Effector memory CD4-positive, alpha-beta T cell (primary cell): Measurements from ENCODE around the gene SHC1.

Source experiments
- DNase-seq, 3 donors: peaks; one replicate each; pipeline ENCODE4 v3.0.0-alpha.2; 2020
- H3K27ac ChIP-seq: 2 replicates; pipeline ENCODE4 v1.7.0; 2013; ENCODE audit warnings: mild to moderate bottlenecking, low read length, moderate library complexity; ENCODE audit not compliant: insufficient read depth, poor library complexity, severe bottlenecking
- H3K27me3 ChIP-seq: replicated peaks from 2 replicates; pipeline ENCODE4 v1.7.0; 2013; ENCODE audit warnings: mild to moderate bottlenecking, low read length; ENCODE audit not compliant: insufficient read depth, control insufficient read depth, poor library complexity, severe bottlenecking
- H3K36me3 ChIP-seq: 2 replicates; pipeline ENCODE4 v1.7.0; 2013; ENCODE audit warnings: mild to moderate bottlenecking, low read length, moderate library complexity; ENCODE audit not compliant: control insufficient read depth, insufficient read depth
- H3K4me1 ChIP-seq: 2 replicates; pipeline ENCODE4 v1.7.0; 2013; ENCODE audit warnings: low read length, mild to moderate bottlenecking; ENCODE audit not compliant: control insufficient read depth, insufficient read depth, poor library complexity, severe bottlenecking
- H3K4me3 ChIP-seq: 2 replicates; pipeline ENCODE4 v1.7.0; 2013; ENCODE audit warnings: low read length, low read depth, mild to moderate bottlenecking; ENCODE audit not compliant: insufficient read depth, poor library complexity, severe bottlenecking
- H3K9me3 ChIP-seq: 2 replicates; pipeline ENCODE4 v1.7.0; 2013; ENCODE audit warnings: mild to moderate bottlenecking, low read length, moderate library complexity; ENCODE audit not compliant: control insufficient read depth

The SHC1 gene

GRCh38 chr1:154973344-154974101, 3.0 kb upstream of the SHC1 start:
- Histone ChIP-seq H3K27me3 (no peaks in the 10 kb centered on the region), H3K4me3 (peak overlapping the region; percentile 64), H3K36me3 (peaks cover 11% of the 10 kb centered on the region), H3K27ac (peak overlapping the region; percentile 95), H3K4me1 (peaks cover 9% of the 10 kb centered on the region), H3K9me3 (no peaks in the 10 kb centered on the region)
- peak; percentile 83 to 92 (median 90) for DNase-seq

GRCh38 chr1:154972517-154973343, 2.2 kb upstream of the SHC1 start:
- H3K4me3 ChIP-seq: no peak overlapping the region

DNA sequence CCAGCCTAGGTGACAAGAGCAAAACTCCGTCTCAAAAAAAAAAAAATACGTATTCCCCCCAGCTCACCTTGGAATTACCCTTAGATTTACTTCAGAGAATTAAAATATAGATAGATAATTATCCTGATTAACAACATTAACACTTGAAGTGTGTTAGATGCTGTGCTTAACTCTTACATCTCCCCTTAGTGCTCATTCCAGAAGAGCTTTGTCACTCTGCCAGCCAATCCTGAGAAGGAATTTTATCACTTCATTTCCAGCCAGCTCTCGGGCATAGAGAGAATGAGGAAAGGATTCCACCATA, 1.6 kb upstream of the SHC1 start:
- no peak overlapping the region for H3K4me3 ChIP-seq
- H3K36me3 ChIP-seq: peaks cover 22% of the 10 kb centered on the region
- no peaks in the 10 kb centered on the region for H3K9me3 ChIP-seq
- H3K4me1 ChIP-seq: peaks cover 9% of the 10 kb centered on the region
- DNase-seq: no peak
- no peak overlapping the region for H3K27ac ChIP-seq
- no peaks in the 10 kb centered on the region for H3K27me3 ChIP-seq

More at GRCh38 chr1:154972517-154973343, 2.2 kb upstream of the SHC1 start:
- peak overlapping the region; percentile 95 for H3K27ac ChIP-seq
- no peaks in the 10 kb centered on the region for H3K9me3 ChIP-seq
- no peak for DNase-seq
- peaks cover 9% of the 10 kb centered on the region for H3K4me1 ChIP-seq
- peaks cover 17% of the 10 kb centered on the region for H3K36me3 ChIP-seq
- no peaks in the 10 kb centered on the region for H3K27me3 ChIP-seq

- peaks cover 9% of the 10 kb centered on the region for H3K4me1 ChIP-seq
Observed at GRCh38 chr1:154971341-154971998, 923 bp upstream of the SHC1 start.

GRCh38 chr1:154969860-154970452, 591 bp downstream of the SHC1 start:
- Histone ChIP-seq H3K4me1 (peaks cover 9% of the 10 kb centered on the region), H3K36me3 (peaks cover 43% of the 10 kb centered on the region), H3K9me3 (no peaks in the 10 kb centered on the region), H3K4me3 (no peak overlapping the region), H3K27ac (peak overlapping the region; percentile 23), H3K27me3 (no peaks in the 10 kb centered on the region)
- DNase-seq: no peak

More at GRCh38 chr1:154971341-154971998, 923 bp upstream of the SHC1 start:
- Histone ChIP-seq H3K27ac (no peak overlapping the region), H3K36me3 (peaks cover 28% of the 10 kb centered on the region), H3K9me3 (no peaks in the 10 kb centered on the region), H3K27me3 (no peaks in the 10 kb centered on the region), H3K4me3 (no peak overlapping the region)
- no peak for DNase-seq

DNA sequence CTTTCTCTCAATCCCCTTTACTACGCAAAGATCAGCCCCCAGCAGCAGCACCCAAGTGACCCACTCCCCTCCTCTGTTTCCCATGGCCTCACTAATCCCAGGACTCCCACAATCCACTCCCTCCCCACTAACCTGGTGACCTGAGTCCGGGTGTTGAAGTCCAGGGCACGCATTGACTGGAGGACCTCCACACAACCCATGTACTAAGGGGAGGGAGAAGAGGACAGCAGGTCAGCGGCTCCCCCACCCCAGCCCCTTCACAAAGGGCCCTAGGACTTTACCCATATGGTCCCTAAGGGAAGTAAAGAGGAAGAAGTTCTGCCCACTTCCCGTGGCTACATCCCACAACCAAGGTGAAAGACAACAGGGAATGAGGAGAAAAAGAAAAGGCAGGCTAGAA, 1.3 kb downstream of the SHC1 start:
- peak overlapping the region; percentile 20 for H3K27ac ChIP-seq
- H3K27me3 ChIP-seq: no peaks in the 10 kb centered on the region
- no peaks in the 10 kb centered on the region for H3K9me3 ChIP-seq
- no peak for DNase-seq
- H3K4me1 ChIP-seq: peaks cover 9% of the 10 kb centered on the region
- H3K4me3 ChIP-seq: no peak overlapping the region
- H3K36me3 ChIP-seq: peaks cover 47% of the 10 kb centered on the region

DNA sequence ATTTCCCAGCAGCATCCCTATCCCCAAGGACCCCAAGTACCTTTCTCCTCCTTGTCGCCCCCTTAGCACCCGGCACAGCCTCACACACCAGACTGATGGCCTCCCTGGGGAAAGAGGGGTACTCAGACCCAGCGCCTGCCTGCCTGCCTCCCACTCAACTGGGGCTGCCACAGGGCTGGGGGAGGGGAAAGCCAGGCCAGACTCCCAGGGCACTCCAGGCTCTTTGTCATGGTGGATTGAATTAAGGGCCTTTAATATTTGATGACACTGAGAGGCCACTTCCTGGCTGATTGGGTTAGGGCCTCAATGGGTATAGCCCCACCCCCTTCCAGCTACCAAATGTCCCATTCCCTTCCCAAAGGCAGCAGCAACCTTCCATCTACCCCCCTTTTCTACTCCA, 1.8 kb downstream of the SHC1 start:
- no peaks in the 10 kb centered on the region for H3K27me3 ChIP-seq
- peaks cover 52% of the 10 kb centered on the region for H3K36me3 ChIP-seq
- no peak for DNase-seq
- H3K4me1 ChIP-seq: peaks cover 9% of the 10 kb centered on the region
- H3K4me3 ChIP-seq: no peak overlapping the region
- H3K27ac ChIP-seq: peak overlapping the region; percentile 20
- H3K9me3 ChIP-seq: no peaks in the 10 kb centered on the region

DNA sequence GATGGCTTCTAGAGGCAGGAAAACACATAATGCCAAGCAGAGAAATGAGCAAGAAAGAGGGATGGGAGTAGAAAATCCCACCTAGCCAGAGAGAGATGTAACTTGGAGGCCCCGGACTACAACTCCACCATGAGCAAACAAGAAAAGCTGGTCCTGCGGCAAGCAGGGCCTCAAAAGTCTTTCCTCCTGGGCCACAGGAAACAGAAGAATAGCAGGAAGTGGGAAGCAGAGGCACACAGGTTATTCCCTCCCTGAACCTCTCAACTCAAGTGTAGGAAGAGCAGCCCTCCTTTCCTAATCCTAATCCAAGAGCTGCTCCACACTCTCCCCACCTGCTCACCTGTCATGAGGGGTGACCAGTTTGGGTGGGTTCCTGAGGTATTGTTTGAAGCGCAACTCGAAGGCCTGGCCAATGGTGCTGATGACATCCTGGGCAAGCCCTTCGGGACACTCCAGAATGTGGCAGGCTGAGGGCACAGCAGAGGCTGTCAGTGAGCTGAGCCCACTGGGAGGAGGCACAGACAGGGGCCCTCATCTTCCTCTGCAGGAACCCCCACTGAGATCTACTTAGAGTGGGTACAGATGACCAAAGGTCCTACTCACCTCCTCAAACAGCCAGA, 3.1 kb downstream of the SHC1 start:
- no peak overlapping the region for H3K27ac ChIP-seq
- H3K36me3 ChIP-seq: peaks cover 61% of the 10 kb centered on the region
- H3K27me3 ChIP-seq: no peaks in the 10 kb centered on the region
- no peaks in the 10 kb centered on the region for H3K9me3 ChIP-seq
- no peak for DNase-seq
- H3K4me1 ChIP-seq: peaks cover 7% of the 10 kb centered on the region
- H3K4me3 ChIP-seq: no peak overlapping the region

GRCh38 chr1:154966111-154966510, 4.4 kb downstream of the SHC1 start:
- no peaks in the 10 kb centered on the region for H3K9me3 ChIP-seq
- H3K27ac ChIP-seq: no peak overlapping the region
- H3K4me3 ChIP-seq: no peak overlapping the region
- no peaks in the 10 kb centered on the region for H3K27me3 ChIP-seq
- H3K4me1 ChIP-seq: peaks cover 8% of the 10 kb centered on the region
- peaks cover 61% of the 10 kb centered on the region for H3K36me3 ChIP-seq
- no peak for DNase-seq
